ENCODE data around the gene ATXN7L1. TPM values are rescaled to one million over a fixed set of nuclear protein-coding genes. Genes with fewer than 3 reads are reported as not detected.

Gene ATXN7L1
- polyA plus RNA-seq, 1 of the 3 experiments (the other 2 are of a cell fraction): 6.0 TPM

GRCh38 chr7:105677817-105678573 is 198.4 kb downstream of the ATXN7L1 start:
- Histone ChIP-seq H2AFZ (ENCODE audit: low read depth) (no peak overlapping the region), H4K20me1 (ENCODE audit: insufficient read depth) (no peaks in the 10 kb centered on the region), H3K9me2 (no peaks in the 10 kb centered on the region), H3K4me1 (ENCODE audit: control insufficient read depth in 1 of 2, insufficient read depth in 2 of 2, low read depth in 1 of 2, low read length in 1 of 2) (peaks cover 0 to 32% of the 10 kb centered on the region in 2 experiments; a peak in 2 of 4 replicates), H3K9ac (no peak overlapping the region), H3F3A (replicated peaks; ENCODE audit: insufficient read depth) (no peaks in the 10 kb centered on the region), H3K9me3 (no peaks in the 10 kb centered on the region), H3K27me3 (ENCODE audit: insufficient read depth) (no peaks in the 10 kb centered on the region), H3K4me2 (no peak overlapping the region), H3K36me3 (replicated peaks in 1 of 2; ENCODE audit: control insufficient read depth in 1 of 2, insufficient read depth in 2 of 2, low read length in 1 of 2) (no peaks in the 10 kb centered on the region), H3K4me3 (ENCODE audit: low read depth in 2 of 2, low read length in 1 of 2) (no peak overlapping the region), H3K27ac (ENCODE audit: low read depth in 2 of 2, low read length in 1 of 2) (no peak overlapping the region), H3K79me2 (ENCODE audit: insufficient read depth) (no peaks in the 10 kb centered on the region)
- POLR2A ChIA-PET: no interaction called here
- CTCF ChIA-PET: interaction anchor here (0.8 to 2.3 kb wide), 3 partner anchors 11 to 83 kb away, joined by 4 to 8 read pairs (median 6); no protein-coding TSS in a partner anchor
- no peak for TF ChIP-seq PBX3 (IDR thresholded peaks at IDR 0.05)
- no peak for TF ChIP-seq ZBTB33 (IDR thresholded peaks at IDR 0.05; ENCODE audit: borderline replicate concordance, low read depth)
- TF ChIP-seq TAF1 (IDR thresholded peaks at IDR 0.05; ENCODE audit: borderline replicate concordance, low read depth, low read length): no peak
- no peak for TF ChIP-seq MAX (IDR thresholded peaks at IDR 0.05; ENCODE audit: low read depth)
- no peak for TF ChIP-seq ELF1 (IDR thresholded peaks at IDR 0.05)
- no peak for TF ChIP-seq EP300 (IDR thresholded peaks at IDR 0.05; ENCODE audit: borderline replicate concordance in 1 of 2, low read depth in 1 of 2, low read length in 1 of 2)
- no peak for TF ChIP-seq CHD2 (IDR thresholded peaks at IDR 0.05; ENCODE audit: low read length, partially characterized antibody)
- TF ChIP-seq NFIC (IDR thresholded peaks at IDR 0.05; ENCODE audit: borderline replicate concordance): no peak
- TF ChIP-seq RXRA (IDR thresholded peaks at IDR 0.05; ENCODE audit: borderline replicate concordance, low read depth): no peak
- TF ChIP-seq JUND (IDR thresholded peaks at IDR 0.05): no peak
- no peak for TF ChIP-seq POLR2AphosphoS5 (IDR thresholded peaks at IDR 0.05; ENCODE audit: low read depth, low read length)
- no peak for TF ChIP-seq EZH2phosphoT487 (IDR thresholded peaks at IDR 0.05; ENCODE audit: borderline replicate concordance, low read depth)
- TF ChIP-seq IRF3 (IDR thresholded peaks at IDR 0.05; ENCODE audit: low read depth, low read length): no peak
- no peak for TF ChIP-seq MEF2A (IDR thresholded peaks at IDR 0.05; ENCODE audit: borderline replicate concordance, low read depth)
- TF ChIP-seq TCF12 (IDR thresholded peaks at IDR 0.05): no peak
- no peak for TF ChIP-seq REST (IDR thresholded peaks at IDR 0.05; ENCODE audit: low read depth, low read length)
- TF ChIP-seq YY1 (IDR thresholded peaks at IDR 0.05; ENCODE audit: low read depth): no peak
- TF ChIP-seq RAD21 (IDR thresholded peaks at IDR 0.05; ENCODE audit: low read length): no peak
- no peak for TF ChIP-seq FOXJ3 (CRISPR knock-in tag; IDR thresholded peaks at IDR 0.05)
- no peak for TF ChIP-seq GABPA (IDR thresholded peaks at IDR 0.05; ENCODE audit: low read depth)
- 92% methylated on average over 11 of the region's 11 CpGs for WGBS (ENCODE audit: low lambda C conversion rate)
- no peak for DNase-seq

Measured in SK-N-SH (cell line).